Measurements from ENCODE around the gene UBAC2.

Gene UBAC2

GRCh38 chr13:99366075-99366987 is 165.7 kb downstream of the UBAC2 start:
- TF ChIP-seq CTCF (IDR thresholded peaks at IDR 0.05) (no peak), ZFX (IDR thresholded peaks at IDR 0.05; ENCODE audit: borderline replicate concordance) (no peak)

DNA sequence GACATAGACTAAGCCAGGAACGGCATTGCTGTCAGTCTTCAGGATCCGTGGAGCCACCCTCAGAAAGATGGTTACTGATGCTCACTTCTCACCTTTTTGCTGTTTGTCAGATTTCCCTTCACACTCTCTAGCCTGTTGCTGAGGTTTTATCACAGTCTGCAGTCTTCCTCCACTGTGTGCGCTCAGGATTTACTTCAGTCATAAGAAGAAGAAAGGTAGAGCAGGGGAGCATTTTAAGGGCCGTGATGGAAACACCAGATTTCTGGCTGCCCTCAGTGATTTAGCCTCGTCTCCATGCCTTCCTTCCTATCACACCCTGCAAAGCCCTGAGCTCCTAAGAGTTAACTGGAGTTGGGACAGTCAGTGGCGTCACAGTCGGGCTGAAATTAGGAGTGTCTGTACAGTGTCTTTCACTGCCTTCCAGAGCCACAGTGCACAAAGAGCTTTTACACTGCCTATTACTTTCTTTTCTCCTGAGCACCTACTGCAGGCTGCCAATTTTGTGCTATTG is 166.5 kb downstream of the UBAC2 start:
- TF ChIP-seq ZFX (IDR thresholded peaks at IDR 0.05; ENCODE audit: borderline replicate concordance) (no peak), CTCF (IDR thresholded peaks at IDR 0.05) (no peak)
- H3K27ac ChIP-seq, result no peak overlapping the region

More at GRCh38 chr13:99366075-99366987, 165.7 kb downstream of the UBAC2 start:
- no peak overlapping the region for H3K27ac ChIP-seq

DNA sequence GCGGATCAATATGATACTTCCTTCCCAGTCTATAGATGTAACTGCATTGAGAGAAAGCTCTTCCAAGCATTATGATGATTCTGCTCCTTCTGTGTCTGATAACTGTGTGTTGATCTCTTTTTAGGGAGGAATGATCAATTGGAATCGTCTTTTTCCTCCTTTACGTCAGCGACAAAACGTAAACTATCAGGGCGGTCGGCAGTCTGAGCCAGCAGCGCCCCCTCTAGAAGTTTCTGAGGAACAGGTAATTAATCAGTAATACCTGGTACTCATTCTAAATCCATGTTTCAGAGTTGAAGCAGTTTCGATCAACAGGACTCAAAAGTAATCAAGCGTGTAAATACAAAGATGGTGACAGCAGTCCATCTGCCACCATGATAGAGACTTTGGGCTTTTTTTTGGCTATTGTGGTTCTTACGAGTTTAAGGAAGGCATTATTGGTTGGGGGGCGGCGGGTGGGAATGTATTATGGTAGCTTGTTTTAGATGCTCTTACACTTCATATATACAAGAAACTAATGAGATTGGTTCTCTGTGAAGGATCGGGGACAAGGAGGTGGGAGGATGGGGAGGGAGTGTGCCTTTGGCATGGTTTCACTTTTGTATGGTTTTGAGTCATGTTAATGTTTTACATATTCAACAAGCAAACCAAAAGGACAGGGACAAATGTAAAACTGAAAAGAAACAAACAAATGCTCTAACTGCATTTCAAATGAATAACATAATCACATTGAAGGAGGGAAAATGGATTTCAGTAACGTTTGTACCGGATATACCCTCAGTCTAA is 167.2 kb downstream of the UBAC2 start:
- TF ChIP-seq ZFX (IDR thresholded peaks at IDR 0.05; ENCODE audit: borderline replicate concordance) (no peak), CTCF (IDR thresholded peaks at IDR 0.05) (no peak)
- H3K27ac ChIP-seq, result no peak overlapping the region

GRCh38 chr13:99370481-99371275 is 170.0 kb downstream of the UBAC2 start:
- no peak overlapping the region for H3K27ac ChIP-seq

DNA sequence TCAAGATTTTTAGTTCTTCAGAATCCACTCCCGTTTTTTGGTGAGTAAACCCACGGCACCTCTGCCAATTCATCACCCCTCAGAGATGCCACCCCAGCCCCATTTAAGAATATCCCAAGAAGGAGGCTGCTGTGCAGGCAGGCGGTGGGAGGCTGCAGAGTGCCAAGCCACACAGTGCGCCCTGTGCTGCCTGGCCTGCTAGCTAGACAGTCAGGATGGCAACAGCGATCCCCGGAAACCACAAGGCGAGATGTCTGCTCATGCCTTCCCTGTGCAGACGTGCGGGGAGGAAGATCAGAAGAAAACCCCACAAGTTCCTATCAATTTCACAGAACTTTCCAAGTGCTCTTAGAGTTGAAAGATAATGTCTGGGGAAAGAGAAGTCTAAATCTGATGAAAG is 171.3 kb downstream of the UBAC2 start:
- TF ChIP-seq CTCF (IDR thresholded peaks at IDR 0.05) (no peak), ZFX (IDR thresholded peaks at IDR 0.05; ENCODE audit: borderline replicate concordance) (no peak)
- H3K27ac ChIP-seq, result no peak overlapping the region

More at GRCh38 chr13:99370481-99371275, 170.0 kb downstream of the UBAC2 start:
- TF ChIP-seq ZFX (IDR thresholded peaks at IDR 0.05; ENCODE audit: borderline replicate concordance), result no peak
- TF ChIP-seq CTCF (IDR thresholded peaks at IDR 0.05), result no peak

DNA sequence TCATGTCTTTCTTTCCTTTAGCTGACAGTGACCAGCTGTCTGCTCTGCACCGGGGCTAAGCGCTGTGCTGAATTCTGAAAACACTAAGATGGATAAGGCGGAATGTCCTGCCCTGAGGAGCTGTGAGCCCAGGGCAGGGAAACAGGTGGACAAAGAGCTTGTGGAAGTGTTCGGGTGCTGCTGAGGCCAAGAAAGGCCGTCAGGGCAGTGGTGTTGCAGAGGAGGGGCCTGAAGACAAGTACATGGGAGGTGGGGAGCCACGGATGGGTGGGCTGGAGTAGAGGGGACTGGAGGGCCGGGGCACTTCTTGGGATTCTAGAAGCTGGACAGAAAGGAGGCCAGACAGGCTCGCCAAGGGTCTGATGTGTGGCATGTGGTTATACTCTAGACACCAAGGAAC is 172.8 kb downstream of the UBAC2 start:
- TF ChIP-seq ZFX (IDR thresholded peaks at IDR 0.05; ENCODE audit: borderline replicate concordance), result no peak
- no peak for TF ChIP-seq CTCF (IDR thresholded peaks at IDR 0.05)
- no peak overlapping the region for H3K27ac ChIP-seq
